Prostate gland (tissue), 2 donors: ENCODE measurements around the gene ANKRD44.

Experiments
- CTCF ChIP-seq, 4 experiments: fragments of 200-600 bp in 2 of 4; fragments of 450-650 bp in 2 of 4; sonication (generic) in 2 of 4; IDR thresholded peaks; 1 replicate in 3 of 4; 2 replicates in 1 of 4; pipeline ENCODE4 v1.5.1; 2016 to 2019; ENCODE audit warnings: antibody characterized with exemption in 4 of 4, mild to moderate bottlenecking in 2 of 4, moderate library complexity in 2 of 4
- POLR2AphosphoS5 ChIP-seq: sonication (generic); formaldehyde crosslinking; IDR thresholded peaks from one replicate; pipeline ENCODE4 v1.6.1; 2017; ENCODE audit warnings: antibody characterized with exemption

GRCh38 chr2:196961889-196962288, 348.7 kb downstream of the ANKRD44 start:
- TF ChIP-seq CTCF (IDR thresholded peaks at IDR 0.05): no peak
- TF ChIP-seq POLR2AphosphoS5: no peak
